ENCODE data around the gene USP5.

DNA sequence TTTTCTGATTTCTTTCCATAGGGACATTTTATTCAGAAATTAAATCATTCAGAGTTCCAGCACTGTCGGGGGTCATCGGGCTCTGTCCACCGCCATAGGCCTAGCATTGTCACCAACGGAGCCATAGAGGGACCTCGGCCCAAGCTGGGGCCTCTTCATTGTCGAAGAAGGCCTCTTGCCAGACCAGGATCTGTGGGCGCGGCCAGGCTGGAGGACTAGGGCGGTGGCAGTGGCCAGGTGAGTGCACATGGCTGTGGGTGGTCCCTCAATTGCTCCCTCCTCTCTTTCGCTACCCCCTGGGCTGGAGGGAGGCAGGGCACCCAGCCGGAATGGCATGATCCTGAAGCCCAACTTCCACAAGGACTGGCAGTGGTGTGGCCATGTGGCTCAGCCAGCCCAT, 31.7 kb downstream of the USP5 start:
- no peak for TF ChIP-seq CEBPB (IDR thresholded peaks at IDR 0.05)
- TF ChIP-seq TAF1 (IDR thresholded peaks at IDR 0.05; ENCODE audit: low read depth), result no peak
- no peak for TF ChIP-seq TEAD4 (IDR thresholded peaks at IDR 0.05)
- TF ChIP-seq, protein P1, sequence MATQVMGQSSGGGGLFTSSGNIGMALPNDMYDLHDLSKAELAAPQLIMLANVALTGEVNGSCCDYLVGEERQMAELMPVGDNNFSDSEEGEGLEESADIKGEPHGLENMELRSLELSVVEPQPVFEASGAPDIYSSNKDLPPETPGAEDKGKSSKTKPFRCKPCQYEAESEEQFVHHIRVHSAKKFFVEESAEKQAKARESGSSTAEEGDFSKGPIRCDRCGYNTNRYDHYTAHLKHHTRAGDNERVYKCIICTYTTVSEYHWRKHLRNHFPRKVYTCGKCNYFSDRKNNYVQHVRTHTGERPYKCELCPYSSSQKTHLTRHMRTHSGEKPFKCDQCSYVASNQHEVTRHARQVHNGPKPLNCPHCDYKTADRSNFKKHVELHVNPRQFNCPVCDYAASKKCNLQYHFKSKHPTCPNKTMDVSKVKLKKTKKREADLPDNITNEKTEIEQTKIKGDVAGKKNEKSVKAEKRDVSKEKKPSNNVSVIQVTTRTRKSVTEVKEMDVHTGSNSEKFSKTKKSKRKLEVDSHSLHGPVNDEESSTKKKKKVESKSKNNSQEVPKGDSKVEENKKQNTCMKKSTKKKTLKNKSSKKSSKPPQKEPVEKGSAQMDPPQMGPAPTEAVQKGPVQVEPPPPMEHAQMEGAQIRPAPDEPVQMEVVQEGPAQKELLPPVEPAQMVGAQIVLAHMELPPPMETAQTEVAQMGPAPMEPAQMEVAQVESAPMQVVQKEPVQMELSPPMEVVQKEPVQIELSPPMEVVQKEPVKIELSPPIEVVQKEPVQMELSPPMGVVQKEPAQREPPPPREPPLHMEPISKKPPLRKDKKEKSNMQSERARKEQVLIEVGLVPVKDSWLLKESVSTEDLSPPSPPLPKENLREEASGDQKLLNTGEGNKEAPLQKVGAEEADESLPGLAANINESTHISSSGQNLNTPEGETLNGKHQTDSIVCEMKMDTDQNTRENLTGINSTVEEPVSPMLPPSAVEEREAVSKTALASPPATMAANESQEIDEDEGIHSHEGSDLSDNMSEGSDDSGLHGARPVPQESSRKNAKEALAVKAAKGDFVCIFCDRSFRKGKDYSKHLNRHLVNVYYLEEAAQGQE (IDR thresholded peaks at IDR 0.05; ENCODE audit: low read depth), result no peak
- no peak for TF ChIP-seq EGR1 (IDR thresholded peaks at IDR 0.05)
- no peak for TF ChIP-seq EP300 (IDR thresholded peaks at IDR 0.05; ENCODE audit: borderline replicate concordance)
- no peak for TF ChIP-seq NFIC (IDR thresholded peaks at IDR 0.05)
- no peak for TF ChIP-seq CREB1 (IDR thresholded peaks at IDR 0.05; ENCODE audit: low read depth)
- TF ChIP-seq YY1 (IDR thresholded peaks at IDR 0.05; ENCODE audit: low read depth), result no peak
- TF ChIP-seq FOXM1 (IDR thresholded peaks at IDR 0.05; ENCODE audit: borderline replicate concordance, low read depth), result no peak
- TF ChIP-seq, protein P2, sequence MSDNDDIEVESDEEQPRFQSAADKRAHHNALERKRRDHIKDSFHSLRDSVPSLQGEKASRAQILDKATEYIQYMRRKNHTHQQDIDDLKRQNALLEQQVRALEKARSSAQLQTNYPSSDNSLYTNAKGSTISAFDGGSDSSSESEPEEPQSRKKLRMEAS (IDR thresholded peaks at IDR 0.05), result no peak
- TF ChIP-seq TCF12 (IDR thresholded peaks at IDR 0.05; ENCODE audit: low read depth), result no peak

All from Ishikawa (cell line).